Eye (tissue), 1 donor: ENCODE measurements around the gene CAMK1D.
"Not testable (repeated sequence)": the region's sequence is repeated elsewhere in the genome, so short reads cannot be mapped to it uniquely, and the experiment has no call there.

Source experiments
- DNase-seq: peaks from one replicate; pipeline ENCODE4 v3.0.0-alpha.2; 2015

CAMK1D gene

DNA sequence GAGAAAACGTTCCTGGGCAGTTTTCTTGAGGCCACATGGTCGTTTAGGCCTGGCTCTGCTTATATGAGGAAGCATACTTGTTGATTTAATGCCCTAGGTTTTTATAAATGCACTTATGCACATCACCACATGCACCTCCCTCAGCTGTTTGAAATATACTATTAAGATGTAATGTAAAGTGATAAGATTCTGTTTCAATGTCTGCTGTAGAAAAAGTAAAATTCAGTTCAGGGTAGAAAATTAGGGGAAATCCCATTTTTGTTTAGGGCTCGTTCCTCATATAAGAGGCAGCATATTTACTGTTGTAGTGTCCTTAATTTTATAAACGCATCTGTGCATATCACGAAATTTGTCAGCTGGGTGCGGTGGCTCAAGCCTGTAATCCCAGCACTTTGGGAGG, 7.8 kb upstream of the CAMK1D start:
- no peak for DNase-seq

- no peak for DNase-seq
Measured at GRCh38 chr10:12344375-12345110, 4.8 kb upstream of the CAMK1D start.

DNA sequence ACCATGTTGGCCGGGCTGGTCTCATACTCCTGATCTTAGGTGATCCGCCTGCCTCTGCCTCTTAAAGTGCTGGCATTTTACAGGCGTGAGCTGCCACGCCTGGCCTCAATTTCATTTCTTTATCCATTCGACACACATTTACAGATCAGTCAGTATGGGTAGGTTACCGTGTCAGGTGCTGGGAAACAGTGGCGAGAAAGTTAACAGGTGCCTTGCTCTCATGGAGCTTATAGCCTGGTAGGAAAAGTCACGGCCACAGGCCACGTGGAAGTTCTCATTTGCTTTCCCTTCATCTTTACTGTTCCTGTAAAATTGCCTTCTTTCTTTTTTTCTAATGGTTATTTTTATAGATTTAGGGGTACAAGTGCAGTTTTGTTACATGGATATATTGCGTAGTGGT, 2.6 kb upstream of the CAMK1D start:
- DNase-seq = no peak

- DNase-seq = no peak
Measured at GRCh38 chr10:12348294-12348869, 965 bp upstream of the CAMK1D start.

DNA sequence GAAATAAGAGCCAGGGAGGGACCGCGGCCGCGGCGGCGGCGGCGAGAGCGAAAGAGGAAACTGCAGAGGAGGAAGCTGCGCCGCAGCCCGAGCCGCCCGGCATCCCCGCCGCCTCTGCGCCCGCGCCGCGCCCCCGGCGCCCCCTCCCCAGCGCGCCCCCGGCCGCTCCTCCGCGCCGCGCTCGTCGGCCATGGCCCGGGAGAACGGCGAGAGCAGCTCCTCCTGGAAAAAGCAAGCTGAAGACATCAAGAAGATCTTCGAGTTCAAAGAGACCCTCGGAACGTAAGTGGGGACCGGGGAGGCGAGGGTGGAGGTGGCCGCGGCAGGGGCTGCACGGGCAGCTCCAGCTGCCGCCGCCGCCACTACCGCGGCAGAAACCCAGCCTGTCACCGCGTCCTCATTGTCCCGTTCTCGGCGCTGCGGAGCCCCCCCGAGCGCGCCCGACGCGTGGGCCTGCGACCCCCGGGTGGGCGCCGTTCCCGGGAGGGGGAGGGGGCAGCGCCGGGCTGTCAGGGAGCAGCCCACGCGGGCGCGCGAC, 351 bp downstream of the CAMK1D start:
- DNase-seq = peak; percentile 88

GRCh38 chr10:12350167-12350872, 973 bp downstream of the CAMK1D start:
- peak; percentile 84 for DNase-seq

- no peak for DNase-seq
Measured at GRCh38 chr10:12350925-12351324, 1.6 kb downstream of the CAMK1D start.

DNA sequence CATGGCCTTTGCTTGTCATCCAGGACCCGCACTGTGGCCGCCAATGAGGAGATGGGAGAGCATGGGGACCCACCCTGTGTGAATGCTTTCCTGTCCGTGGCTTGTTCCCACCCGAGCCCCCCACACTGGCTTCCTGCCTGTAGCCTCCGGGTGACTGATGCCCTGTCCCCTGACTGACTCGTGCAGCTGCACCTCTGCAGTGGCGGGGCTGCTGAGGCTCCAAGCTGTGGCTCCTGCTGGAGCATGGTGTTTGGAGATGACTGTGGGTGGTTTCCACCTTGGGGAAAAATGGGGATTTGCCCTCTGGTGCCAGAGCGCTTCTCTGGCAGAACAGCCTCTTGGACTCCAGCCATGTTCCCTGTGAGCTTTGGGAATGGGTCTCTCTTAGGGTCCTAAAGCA, 2.1 kb downstream of the CAMK1D start:
- no peak for DNase-seq

DNA sequence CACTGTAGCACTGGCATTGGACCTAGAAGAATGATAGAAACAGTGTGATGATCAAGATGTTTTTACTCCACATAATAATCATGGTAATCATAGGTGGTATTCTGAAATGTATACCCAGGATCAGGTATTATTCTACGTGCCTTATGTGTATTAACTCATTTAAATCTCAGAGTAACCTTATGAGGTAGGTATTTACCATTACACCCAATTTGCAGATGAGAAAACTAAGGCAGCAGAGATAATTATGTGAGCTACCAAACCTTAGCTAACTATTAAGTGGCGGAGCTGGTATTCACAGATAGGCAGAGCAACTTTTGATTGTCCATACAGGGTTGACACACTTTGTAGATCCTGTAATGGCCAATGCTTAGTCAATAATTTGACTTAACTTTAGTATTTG, 2.5 kb downstream of the CAMK1D start:
- DNase-seq = no peak

DNA sequence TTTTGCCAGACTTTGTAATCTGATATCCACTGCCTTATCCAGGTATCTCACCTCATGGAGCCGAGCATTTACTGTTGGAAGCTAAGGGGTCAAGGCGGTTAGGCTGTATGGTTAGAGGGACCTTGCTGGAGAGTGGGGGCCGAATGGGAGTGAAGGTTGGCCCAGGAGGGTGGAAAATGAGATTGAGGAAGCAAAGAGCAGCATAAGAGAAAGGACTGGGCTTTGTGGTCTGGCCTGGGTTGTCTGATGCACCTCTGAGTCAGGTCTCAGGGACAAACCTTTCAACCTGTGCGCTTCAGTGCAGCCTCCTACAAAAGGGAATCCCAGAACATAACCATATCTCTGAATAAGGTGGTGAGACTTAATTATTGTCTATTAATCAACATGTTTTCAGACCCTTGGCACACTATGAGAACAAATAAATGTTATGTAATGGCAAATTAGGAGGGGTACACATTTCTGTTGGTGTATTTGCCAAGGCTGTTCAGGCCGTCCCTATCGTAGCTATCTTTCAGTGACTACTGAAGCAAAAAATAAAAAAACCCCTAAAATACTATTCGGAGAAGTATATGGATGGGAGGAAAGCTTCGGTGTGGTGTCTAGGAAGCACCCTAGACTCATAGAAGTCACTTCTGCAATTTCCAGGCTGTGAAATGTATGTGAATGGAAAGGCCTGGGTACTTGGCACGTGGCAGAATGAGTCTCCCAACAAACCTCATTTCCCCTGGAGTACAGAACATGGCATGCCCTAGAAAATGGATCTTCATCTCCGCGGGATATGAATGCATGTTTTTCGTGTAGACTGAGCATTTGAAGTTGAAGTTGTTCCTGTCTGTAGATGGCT, 4.3 kb downstream of the CAMK1D start:
- DNase-seq = no peak

DNA sequence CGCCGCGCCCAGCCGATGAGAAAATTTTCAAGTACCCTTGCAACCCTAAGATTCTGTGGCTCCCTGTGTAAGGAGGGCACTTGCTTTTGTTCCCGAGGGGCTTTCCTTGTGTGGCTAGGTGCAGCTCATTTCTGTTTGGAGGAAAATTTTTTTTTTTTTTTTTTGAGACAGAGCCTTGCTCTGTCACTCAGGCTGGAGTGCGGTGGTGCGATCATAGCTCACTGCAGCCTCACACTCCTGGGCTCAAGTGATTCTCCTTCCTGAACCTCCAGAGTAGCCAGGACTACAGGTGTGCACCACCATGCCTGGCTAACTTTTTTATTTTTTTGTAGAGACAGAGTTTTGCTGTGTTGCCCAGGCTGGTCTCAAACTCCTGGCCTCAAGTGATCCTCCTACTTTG, 5.3 kb downstream of the CAMK1D start:
- not testable (repeated sequence) for DNase-seq

GRCh38 chr10:12355384-12355783, 6.0 kb downstream of the CAMK1D start:
- DNase-seq = no peak

- DNase-seq = no peak
Measured at GRCh38 chr10:12357525-12358151, 8.3 kb downstream of the CAMK1D start.

- peak; percentile 15 for DNase-seq
Measured at GRCh38 chr10:12358863-12359564, 9.7 kb downstream of the CAMK1D start.

- DNase-seq = no peak
Measured at GRCh38 chr10:12360461-12360860, 11.1 kb downstream of the CAMK1D start.

DNA sequence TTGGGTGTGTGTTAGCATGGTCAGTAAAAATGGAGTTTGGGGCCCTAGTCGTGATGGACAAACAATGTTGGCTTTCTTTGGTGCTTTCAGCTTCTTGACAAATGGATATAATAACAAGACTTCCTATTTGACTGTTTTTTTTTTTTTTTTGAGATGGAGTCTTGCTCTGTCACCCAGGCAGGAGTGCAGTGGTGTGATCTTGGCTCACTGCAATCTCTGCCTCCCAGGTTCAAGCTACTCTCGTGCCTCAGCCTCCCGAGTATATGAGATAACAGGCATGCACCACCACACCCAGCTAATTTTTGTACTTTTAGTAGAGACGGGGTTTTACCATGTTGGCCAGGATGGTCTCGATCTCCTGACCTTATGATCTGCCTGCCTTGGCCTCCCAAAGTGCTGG, 11.8 kb downstream of the CAMK1D start:
- not testable (repeated sequence) for DNase-seq

- DNase-seq = no peak
Measured at GRCh38 chr10:12364559-12364958, 15.2 kb downstream of the CAMK1D start.

DNA sequence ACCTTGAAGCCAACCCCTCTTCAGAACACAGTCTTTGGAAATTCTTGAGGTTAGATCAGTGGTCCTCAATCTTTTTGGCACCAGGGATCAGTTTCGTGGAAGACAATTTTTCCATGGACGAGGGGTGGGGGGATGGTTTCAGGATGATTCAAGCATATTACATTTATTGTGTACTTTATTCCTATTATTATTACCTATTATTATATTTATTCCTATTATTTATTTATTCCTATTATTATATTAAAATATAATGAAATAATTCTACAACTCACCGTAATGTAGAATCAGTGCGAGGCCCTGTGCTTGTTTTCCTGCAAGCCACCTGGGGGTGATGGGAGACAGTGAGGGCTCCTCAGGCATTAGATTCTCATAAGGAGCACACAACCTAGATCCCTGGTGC, 17.9 kb downstream of the CAMK1D start:
- no peak for DNase-seq

GRCh38 chr10:12369982-12370381, 20.6 kb downstream of the CAMK1D start:
- DNase-seq = no peak

DNA sequence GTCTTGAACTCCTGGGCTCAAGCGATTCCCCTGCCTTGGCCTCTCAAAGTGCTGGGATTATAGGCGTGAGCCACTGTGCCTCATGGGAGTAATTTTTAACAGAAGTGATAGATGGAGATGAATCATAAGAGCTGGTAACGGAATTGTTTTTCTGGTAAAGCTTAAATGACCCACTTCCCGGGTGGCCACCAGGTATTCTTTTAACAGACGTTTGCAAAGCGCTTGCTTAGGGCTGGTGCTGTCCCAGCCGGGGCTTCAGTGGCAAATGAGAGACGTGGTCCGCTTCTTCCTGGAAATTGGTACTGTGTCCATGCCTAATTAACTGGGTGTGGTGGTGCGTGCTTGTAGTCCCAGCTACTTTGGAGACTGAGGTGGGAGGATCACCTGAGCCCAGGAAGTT, 23.5 kb downstream of the CAMK1D start:
- no peak for DNase-seq

- DNase-seq = no peak
Measured at GRCh38 chr10:12375076-12375504, 25.7 kb downstream of the CAMK1D start.

GRCh38 chr10:12376211-12376610, 26.9 kb downstream of the CAMK1D start:
- no peak for DNase-seq
